Esophagus muscularis mucosa (tissue), 4 donors: ENCODE data around the gene AGTPBP1. TPM values are rescaled to one million over a fixed set of nuclear protein-coding genes. Genes with fewer than 3 reads are reported as not detected.

Experiments
- DNase-seq: peaks from one replicate; pipeline ENCODE4 v3.0.0-alpha.2; 2017; ENCODE audit errors: extremely low spot score
- H3K27ac ChIP-seq, 4 donors: fragments of 200-600 bp; sonication (generic); replicated peaks in 1 of 4; 1 replicate in 3 of 4; 2 replicates in 1 of 4; pipeline ENCODE4 v1.5.1; 2016 to 2019; ENCODE audit warnings: mild to moderate bottlenecking in 1 of 4
- H3K27me3 ChIP-seq, 4 donors: fragments of 200-600 bp; sonication (generic); one replicate each; pipeline versions ENCODE4 v1.5.1 to v1.6.0; 2016 to 2019
- H3K36me3 ChIP-seq, 4 donors: fragments of 200-600 bp; sonication (generic); one replicate each; pipeline ENCODE4 v1.5.1; 2016 to 2019
- H3K4me1 ChIP-seq, 4 donors: fragments of 200-600 bp; sonication (generic); one replicate each; pipeline ENCODE4 v1.5.1; 2016 to 2019
- H3K4me3 ChIP-seq, 4 donors: fragments of 200-600 bp; sonication (generic); 1 replicate in 2 of 4; 2 replicates in 2 of 4; pipeline ENCODE4 v1.5.1; 2016 to 2019; ENCODE audit warnings: mild to moderate bottlenecking in 4 of 4, moderate library complexity in 1 of 4
- H3K9me3 ChIP-seq, 4 donors: fragments of 200-600 bp; sonication (generic); 1 replicate in 3 of 4; 2 replicates in 1 of 4; pipeline ENCODE4 v1.5.1; 2016 to 2019
- EP300 ChIP-seq: sonication (generic); formaldehyde crosslinking; IDR thresholded peaks from one replicate; pipeline ENCODE4 v1.6.1; 2017; ENCODE audit warnings: antibody characterized with exemption
- POLR2A ChIP-seq: fragments of 450-650 bp; IDR thresholded peaks from one replicate; pipeline ENCODE4 v1.6.1; 2017; ENCODE audit warnings: antibody characterized with exemption, moderate library complexity, mild to moderate bottlenecking, low read depth
- POLR2AphosphoS5 ChIP-seq, 2 donors: sonication (generic); formaldehyde crosslinking; IDR thresholded peaks; one replicate each; pipeline ENCODE4 v1.6.1; 2017; ENCODE audit warnings: antibody characterized with exemption in 2 of 2
- WGBS: methylation state at CpG from one replicate; pipeline ENCODE4 v1.1.5; 2018; 5-methylcytosine and 5-hydroxymethylcytosine counted together
- intact Hi-C: fragments of 100-400 bp; cut with DNase I; formaldehyde crosslinking; loops from one replicate; pipeline ENCODE4 v1.15.1; 2023
- total RNA-seq, 4 donors: library from RNA; depleted of rRNA; stranded (reverse); fragments of >200 nt; gene quantifications; one replicate each; pipeline versions ENCODE4 v1.1.0 to v1.2.1, GENCODE V29; 2016
- TF ChIP-seq, protein P1 (sequence below), 3 experiments: fragments of 200-600 bp in 2 of 3; fragments of 450-650 bp in 1 of 3; sonication (generic) in 2 of 3; IDR thresholded peaks; one replicate each; pipeline ENCODE4 v1.5.1; 2017 to 2019; ENCODE audit warnings: antibody characterized with exemption in 3 of 3, mild to moderate bottlenecking in 2 of 3, moderate library complexity in 1 of 3

AGTPBP1 gene
- total RNA-seq, 4 donors from 2014 or later, result 15.9 to 25.3 (median 24.1) TPM

DNA sequence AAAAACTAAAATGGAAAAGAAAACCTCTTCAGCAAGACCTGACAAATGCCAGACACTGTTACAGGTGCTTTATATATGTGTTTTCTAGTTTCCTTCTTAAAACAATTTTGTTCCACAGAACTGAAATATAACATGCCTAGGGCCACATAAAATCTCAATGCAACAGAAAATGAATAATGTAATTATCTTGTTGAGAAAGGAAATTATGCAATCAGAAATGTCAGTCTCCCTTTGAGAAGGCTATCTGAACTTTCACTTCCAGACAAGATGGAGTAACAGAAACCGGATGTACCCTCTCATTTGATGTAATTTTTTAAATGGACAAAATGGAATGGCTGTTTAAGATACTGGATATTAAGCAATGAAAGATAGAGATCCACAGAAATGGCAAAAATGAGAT, 79.2 kb downstream of the AGTPBP1 start:
- WGBS, result 68% methylated on average over 1 of the region's 1 CpG
- no peak for DNase-seq
- intact Hi-C loops, result no loop called here

DNA sequence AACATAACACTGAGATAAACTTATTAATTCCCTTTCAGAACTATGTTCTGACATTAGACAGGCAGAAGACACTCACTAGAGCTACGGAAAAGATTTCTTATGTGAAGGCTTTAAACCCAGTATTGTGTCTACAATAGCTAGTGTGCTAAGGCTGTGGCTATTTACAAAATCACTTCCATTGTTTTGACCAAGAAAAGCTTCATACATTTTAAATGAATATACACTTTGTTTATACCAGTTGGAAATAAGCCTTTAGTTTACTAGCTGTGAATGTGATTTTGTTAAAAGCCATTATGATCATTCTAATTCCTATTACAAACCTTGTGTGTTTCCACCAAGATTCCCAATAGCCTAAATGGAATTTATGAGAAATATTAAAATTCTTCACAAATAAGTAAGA, 83.0 kb downstream of the AGTPBP1 start:
- DNase-seq, result no peak
- TF ChIP-seq, protein P1, sequence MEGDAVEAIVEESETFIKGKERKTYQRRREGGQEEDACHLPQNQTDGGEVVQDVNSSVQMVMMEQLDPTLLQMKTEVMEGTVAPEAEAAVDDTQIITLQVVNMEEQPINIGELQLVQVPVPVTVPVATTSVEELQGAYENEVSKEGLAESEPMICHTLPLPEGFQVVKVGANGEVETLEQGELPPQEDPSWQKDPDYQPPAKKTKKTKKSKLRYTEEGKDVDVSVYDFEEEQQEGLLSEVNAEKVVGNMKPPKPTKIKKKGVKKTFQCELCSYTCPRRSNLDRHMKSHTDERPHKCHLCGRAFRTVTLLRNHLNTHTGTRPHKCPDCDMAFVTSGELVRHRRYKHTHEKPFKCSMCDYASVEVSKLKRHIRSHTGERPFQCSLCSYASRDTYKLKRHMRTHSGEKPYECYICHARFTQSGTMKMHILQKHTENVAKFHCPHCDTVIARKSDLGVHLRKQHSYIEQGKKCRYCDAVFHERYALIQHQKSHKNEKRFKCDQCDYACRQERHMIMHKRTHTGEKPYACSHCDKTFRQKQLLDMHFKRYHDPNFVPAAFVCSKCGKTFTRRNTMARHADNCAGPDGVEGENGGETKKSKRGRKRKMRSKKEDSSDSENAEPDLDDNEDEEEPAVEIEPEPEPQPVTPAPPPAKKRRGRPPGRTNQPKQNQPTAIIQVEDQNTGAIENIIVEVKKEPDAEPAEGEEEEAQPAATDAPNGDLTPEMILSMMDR (IDR thresholded peaks at IDR 0.05), result no peak
- TF ChIP-seq POLR2AphosphoS5 (IDR thresholded peaks at IDR 0.05), result no peak
- no peak for TF ChIP-seq EP300
- TF ChIP-seq POLR2A, result no peak
- H3K27ac ChIP-seq, result no peak overlapping the region

More for the DNA sequence above, 79.2 kb downstream of the AGTPBP1 start:
- Histone ChIP-seq H3K36me3 (peaks cover 0 to 3% (median 0%) of the 10 kb centered on the region in 4 donors), H3K4me1 (no peaks in the 10 kb centered on the region), H3K27me3 (no peaks in the 10 kb centered on the region), H3K4me3 (no peak overlapping the region), H3K9me3 (no peaks in the 10 kb centered on the region), H3K27ac (no peak overlapping the region)
- no peak for TF ChIP-seq POLR2A
- TF ChIP-seq POLR2AphosphoS5 (IDR thresholded peaks at IDR 0.05), result no peak
- TF ChIP-seq, protein P1 (IDR thresholded peaks at IDR 0.05), result no peak

DNA sequence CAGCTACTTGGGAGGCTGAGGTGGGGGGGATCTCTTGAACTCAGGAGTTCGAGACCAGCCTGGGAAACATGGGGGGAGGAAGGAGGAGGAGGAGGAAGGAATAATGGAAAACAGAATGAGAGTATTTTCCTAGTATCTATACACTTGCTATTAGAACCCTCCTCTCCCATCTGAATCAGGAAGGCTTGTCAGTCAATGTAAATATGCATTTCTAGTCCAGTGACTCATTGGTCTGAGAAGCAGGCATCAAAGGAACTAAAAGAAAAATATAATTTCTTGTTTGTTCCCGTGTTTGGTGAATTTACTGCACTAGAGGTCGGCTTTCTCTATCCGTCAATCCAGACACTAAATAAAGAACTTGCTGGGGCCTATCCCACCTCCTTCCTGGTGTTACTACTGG, 88.6 kb downstream of the AGTPBP1 start:
- Histone ChIP-seq H3K27me3 (no peaks in the 10 kb centered on the region), H3K9me3 (no peaks in the 10 kb centered on the region), H3K27ac (no peak overlapping the region), H3K36me3 (peaks cover 0 to 24% (median 12%) of the 10 kb centered on the region in 4 donors), H3K4me1 (no peaks in the 10 kb centered on the region), H3K4me3 (no peak overlapping the region)
- DNase-seq, result no peak
- TF ChIP-seq EP300 (no peak), POLR2A (no peak), POLR2AphosphoS5 (IDR thresholded peaks at IDR 0.05) (no peak)
- TF ChIP-seq, protein P1 (IDR thresholded peaks at IDR 0.05), result no peak
- intact Hi-C loops, result no loop called here
- 94% methylated on average over 4 of the region's 4 CpGs for WGBS

More for the DNA sequence above, 83.0 kb downstream of the AGTPBP1 start:
- Histone ChIP-seq H3K27me3 (no peaks in the 10 kb centered on the region), H3K36me3 (peaks cover 0 to 10% (median 5%) of the 10 kb centered on the region in 4 donors), H3K9me3 (no peaks in the 10 kb centered on the region), H3K4me3 (no peak overlapping the region), H3K4me1 (no peaks in the 10 kb centered on the region)
- intact Hi-C loops, result no loop called here
- WGBS, result 94% methylated on average over 1 of the region's 1 CpG

DNA sequence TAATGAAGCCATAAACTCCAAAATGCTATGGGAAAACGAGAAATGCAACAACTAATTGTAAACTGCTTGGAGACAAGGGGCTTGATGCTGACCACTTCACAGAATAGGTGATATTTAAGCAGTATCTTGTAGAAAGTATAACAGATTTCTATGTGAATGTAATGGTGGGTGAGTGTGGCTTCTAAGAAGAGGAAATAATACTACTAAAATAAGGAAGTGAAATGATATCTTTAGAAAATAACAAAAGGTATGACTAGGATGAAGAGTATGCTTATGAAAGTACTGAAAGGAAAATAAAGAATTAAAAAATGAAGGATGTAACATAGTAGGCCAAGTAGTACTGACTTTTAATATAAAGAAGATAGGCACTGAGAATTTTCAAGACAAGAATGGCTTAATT, 94.2 kb downstream of the AGTPBP1 start:
- Histone ChIP-seq H3K27me3 (no peaks in the 10 kb centered on the region), H3K36me3 (peaks cover 0 to 13% (median 4%) of the 10 kb centered on the region in 4 donors), H3K4me1 (no peaks in the 10 kb centered on the region), H3K27ac (no peak overlapping the region), H3K9me3 (no peaks in the 10 kb centered on the region), H3K4me3 (no peak overlapping the region)
- intact Hi-C loops, result no loop called here
- no peak for DNase-seq
- WGBS, result 97% methylated on average over 1 of the region's 1 CpG
- TF ChIP-seq, protein P1 (IDR thresholded peaks at IDR 0.05), result no peak
- no peak for TF ChIP-seq POLR2AphosphoS5 (IDR thresholded peaks at IDR 0.05)
- no peak for TF ChIP-seq EP300
- TF ChIP-seq POLR2A, result no peak
